ENCODE results near the gene SFMBT1.

The SFMBT1 gene

DNA sequence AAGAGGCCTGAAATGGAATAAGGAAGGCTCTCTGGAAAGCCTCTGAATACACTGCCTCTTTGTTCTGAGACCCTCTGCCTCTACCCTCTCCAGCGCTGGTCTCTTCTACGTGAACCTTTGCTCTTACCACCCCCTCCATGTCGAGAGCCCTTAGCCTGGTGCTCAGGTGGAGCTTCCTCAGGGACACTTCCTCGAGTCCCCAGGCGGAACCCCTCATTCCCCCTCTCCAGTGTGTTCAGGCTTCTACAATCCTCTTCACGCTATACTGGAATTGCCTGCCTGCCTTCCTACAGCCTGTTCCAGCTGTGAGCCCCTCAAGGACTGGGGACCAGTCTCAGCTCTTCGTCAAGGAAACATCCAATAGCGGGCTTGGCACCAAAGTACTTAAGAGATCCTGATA lies 156.0 kb downstream of the SFMBT1 start:
- Histone ChIP-seq H3K9ac (ENCODE audit: low read length) (no peak overlapping the region), H3K79me2 (ENCODE audit: insufficient read depth, low read length) (peaks cover 17% of the 10 kb centered on the region; the same call in 1 of the 2 replicates), H3K27me3 (ENCODE audit: insufficient read depth, low read length) (no peaks in the 10 kb centered on the region), H3K36me3 (ENCODE audit: insufficient read depth, low read length) (peaks cover 22% of the 10 kb centered on the region), H3K27ac (ENCODE audit: low read depth, low read length, poor library complexity, severe bottlenecking) (no peak overlapping the region), H4K20me1 (ENCODE audit: insufficient read depth, low read length) (no peaks in the 10 kb centered on the region), H3K9me3 (ENCODE audit: low read length) (no peaks in the 10 kb centered on the region), H3K4me3 (ENCODE audit: low read depth, low read length, poor library complexity, severe bottlenecking) (no peak overlapping the region), H3K4me2 (ENCODE audit: low read length) (no peak overlapping the region), H2AFZ (ENCODE audit: low read length) (no peak overlapping the region), H3K4me1 (ENCODE audit: insufficient read depth, low read length, severe bottlenecking) (peaks cover 38% of the 10 kb centered on the region), H3K9me2 (ENCODE audit: low read depth, low read length) (no peaks in the 10 kb centered on the region), H3F3A (ENCODE audit: insufficient read depth, low read length) (no peaks in the 10 kb centered on the region)
- TF ChIP-seq EZH2 (IDR thresholded peaks at IDR 0.05; ENCODE audit: borderline replicate concordance, low read length), result no peak
- TF ChIP-seq, protein P1, sequence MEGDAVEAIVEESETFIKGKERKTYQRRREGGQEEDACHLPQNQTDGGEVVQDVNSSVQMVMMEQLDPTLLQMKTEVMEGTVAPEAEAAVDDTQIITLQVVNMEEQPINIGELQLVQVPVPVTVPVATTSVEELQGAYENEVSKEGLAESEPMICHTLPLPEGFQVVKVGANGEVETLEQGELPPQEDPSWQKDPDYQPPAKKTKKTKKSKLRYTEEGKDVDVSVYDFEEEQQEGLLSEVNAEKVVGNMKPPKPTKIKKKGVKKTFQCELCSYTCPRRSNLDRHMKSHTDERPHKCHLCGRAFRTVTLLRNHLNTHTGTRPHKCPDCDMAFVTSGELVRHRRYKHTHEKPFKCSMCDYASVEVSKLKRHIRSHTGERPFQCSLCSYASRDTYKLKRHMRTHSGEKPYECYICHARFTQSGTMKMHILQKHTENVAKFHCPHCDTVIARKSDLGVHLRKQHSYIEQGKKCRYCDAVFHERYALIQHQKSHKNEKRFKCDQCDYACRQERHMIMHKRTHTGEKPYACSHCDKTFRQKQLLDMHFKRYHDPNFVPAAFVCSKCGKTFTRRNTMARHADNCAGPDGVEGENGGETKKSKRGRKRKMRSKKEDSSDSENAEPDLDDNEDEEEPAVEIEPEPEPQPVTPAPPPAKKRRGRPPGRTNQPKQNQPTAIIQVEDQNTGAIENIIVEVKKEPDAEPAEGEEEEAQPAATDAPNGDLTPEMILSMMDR (IDR thresholded peaks at IDR 0.05; ENCODE audit: low read length), result no peak

DNA sequence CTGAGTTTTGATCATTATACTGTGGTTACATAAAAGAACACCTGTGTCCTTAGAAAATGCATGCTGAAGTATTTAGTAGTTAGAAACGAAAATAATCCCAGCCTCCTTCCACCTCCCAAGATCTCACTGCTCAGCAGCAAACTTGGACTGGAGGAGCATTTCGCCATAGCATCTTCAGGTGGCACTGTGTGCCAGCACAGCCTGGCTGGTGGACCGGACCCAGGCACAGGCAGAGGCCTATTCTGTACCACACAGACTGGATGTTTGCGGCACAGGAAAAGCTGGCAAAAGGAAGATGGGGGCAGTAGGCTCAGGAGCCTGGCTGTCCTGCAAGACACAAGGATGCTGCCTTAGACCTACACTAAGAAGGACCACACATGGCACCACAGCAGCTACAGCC lies 158.7 kb downstream of the SFMBT1 start:
- TF ChIP-seq, protein P1 (IDR thresholded peaks at IDR 0.05; ENCODE audit: low read length), result no peak
- TF ChIP-seq EZH2 (IDR thresholded peaks at IDR 0.05; ENCODE audit: borderline replicate concordance, low read length), result no peak
- Histone ChIP-seq H3K27ac (ENCODE audit: low read depth, low read length, poor library complexity, severe bottlenecking) (no peak overlapping the region), H3K9me3 (ENCODE audit: low read length) (no peaks in the 10 kb centered on the region), H2AFZ (ENCODE audit: low read length) (no peak overlapping the region), H3K9ac (ENCODE audit: low read length) (no peak overlapping the region), H3K9me2 (ENCODE audit: low read depth, low read length) (no peaks in the 10 kb centered on the region), H3K4me2 (ENCODE audit: low read length) (no peak overlapping the region), H3K36me3 (ENCODE audit: insufficient read depth, low read length) (peaks cover 24% of the 10 kb centered on the region), H4K20me1 (ENCODE audit: insufficient read depth, low read length) (no peaks in the 10 kb centered on the region), H3K4me1 (ENCODE audit: insufficient read depth, low read length, severe bottlenecking) (peaks cover 11% of the 10 kb centered on the region), H3K79me2 (ENCODE audit: insufficient read depth, low read length) (no peaks in the 10 kb centered on the region), H3K4me3 (ENCODE audit: low read depth, low read length, poor library complexity, severe bottlenecking) (no peak overlapping the region), H3K27me3 (ENCODE audit: insufficient read depth, low read length) (no peaks in the 10 kb centered on the region), H3F3A (ENCODE audit: insufficient read depth, low read length) (no peaks in the 10 kb centered on the region)

DNA sequence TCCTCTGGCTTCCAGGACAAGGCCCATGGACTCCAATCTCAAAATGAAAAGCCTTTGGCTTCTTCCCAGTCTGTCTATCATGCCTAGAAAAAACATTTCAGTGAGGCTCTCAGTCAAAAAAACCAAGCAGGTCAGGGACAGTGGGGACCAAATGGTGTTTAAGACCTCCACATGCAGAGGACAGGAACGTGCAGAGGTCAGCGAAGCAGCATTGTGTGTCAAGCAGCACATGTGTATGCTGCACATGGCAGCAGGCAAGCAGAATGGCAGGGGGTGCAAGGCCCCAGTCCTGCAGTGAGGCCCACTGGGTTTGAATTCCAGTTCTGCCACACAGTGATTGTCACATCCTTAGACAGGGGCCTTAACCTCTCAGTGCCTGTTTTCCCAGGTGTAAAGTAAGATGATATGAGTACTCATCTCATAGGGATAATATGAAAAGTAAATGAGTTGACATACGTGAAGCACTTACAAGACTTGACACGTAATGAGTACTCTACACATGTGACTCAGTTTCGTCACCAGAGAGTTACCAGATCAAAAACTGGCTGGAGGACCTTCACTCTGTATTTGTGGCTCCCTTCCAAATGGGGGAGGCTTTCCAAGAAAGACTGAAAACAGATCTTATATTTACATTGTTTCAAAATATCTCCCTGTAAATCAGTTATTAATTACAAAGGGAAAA lies 159.7 kb downstream of the SFMBT1 start:
- H3K79me2 ChIP-seq (ENCODE audit: insufficient read depth, low read length), result no peaks in the 10 kb centered on the region

More for the DNA sequence above, 159.7 kb downstream of the SFMBT1 start:
- peaks cover 24% of the 10 kb centered on the region for H3K36me3 ChIP-seq (ENCODE audit: insufficient read depth, low read length)
- no peak overlapping the region for H3K4me2 ChIP-seq (ENCODE audit: low read length)
- H3K9me2 ChIP-seq (ENCODE audit: low read depth, low read length), result no peaks in the 10 kb centered on the region
- no peak for TF ChIP-seq EZH2 (IDR thresholded peaks at IDR 0.05; ENCODE audit: borderline replicate concordance, low read length)
- TF ChIP-seq, protein P1 (IDR thresholded peaks at IDR 0.05; ENCODE audit: low read length), result no peak
- peaks cover 1% of the 10 kb centered on the region for H3K4me1 ChIP-seq (ENCODE audit: insufficient read depth, low read length, severe bottlenecking)
- H3K27me3 ChIP-seq (ENCODE audit: insufficient read depth, low read length), result no peaks in the 10 kb centered on the region
- no peaks in the 10 kb centered on the region for H4K20me1 ChIP-seq (ENCODE audit: insufficient read depth, low read length)
- no peaks in the 10 kb centered on the region for H3K9me3 ChIP-seq (ENCODE audit: low read length)
- H2AFZ ChIP-seq (ENCODE audit: low read length), result no peak overlapping the region
- no peak overlapping the region for H3K27ac ChIP-seq (ENCODE audit: low read depth, low read length, poor library complexity, severe bottlenecking)
- no peak overlapping the region for H3K9ac ChIP-seq (ENCODE audit: low read length)
- no peak overlapping the region for H3K4me3 ChIP-seq (ENCODE audit: low read depth, low read length, poor library complexity, severe bottlenecking)
- no peaks in the 10 kb centered on the region for H3F3A ChIP-seq (ENCODE audit: insufficient read depth, low read length)
